Ovary (tissue), 9 donors: ENCODE measurements around the gene TTC39B. TPM values are rescaled to one million over a fixed set of nuclear protein-coding genes. Genes with fewer than 3 reads are reported as not detected.

Experiments used
- polyA plus RNA-seq, 2 donors: library from polyadenylated mRNA; stranded (reverse); fragments of 200-250 nt in 1 of 2; fragments of 350-450 nt in 1 of 2; fragmentation: Illumina TruSeq in 1 of 2; extraction: RNeasy Lipid Tissue Mini Kit (QIAGEN cat#74804) in 1 of 2; gene quantifications; one replicate each; pipeline ENCODE4 v1.2.3, GENCODE V29; 2013 to 2014
- small RNA-seq: library from RNA; depleted of rRNA; stranded (forward); fragments of <200 nt; gene quantifications from one replicate; pipeline ENCODE3, GENCODE V24; 2016
- total RNA-seq, 7 donors: library from RNA; depleted of rRNA in 2 of 7; stranded (reverse); fragments of >200 nt in 2 of 7; fragmentation: NEBNext Ultra II Directional in 3 of 7; extraction: Animal tissue kit (Norgen Biotek cat#: 25700) in 3 of 7; gene quantifications; one replicate each; pipeline versions ENCODE4 v1.1.0 to v1.2.4, GENCODE V29; 2016 to 2023
- donor health status: DM: no; HTN: no; CAD: no; lungs with moderate emphysema.
- donor health status: DM: no; HTN: no; CAD: no.
- donor health status: Bipolar disorder and iron deficiency.
- donor health status: DM: yes; HTN: yes; CAD: no.
- donor health status: DM: no; HTN: no; CAD: no.
- donor health status: DM: yes; HTN: yes; CAD: no.

TTC39B gene
- total and polyA plus RNA-seq, 9 donors = 2.9 to 26.0 (median 11.0) TPM

Small RNAs within 50 kb of the gene (small RNA-seq; reads per million reads assigned to genes)
- not detected for gene RNU6-559P

Other genes with a start within 250 kb of the TTC39B start
- gene SNAPC3, start 115.7 kb upstream of the TTC39B start, total RNA-seq = 10 to 100 TPM; 18.8 to 32.3 (median 26.2) TPM
- gene SNAPC3, start 115.7 kb upstream of the TTC39B start, polyA plus RNA-seq = 10 to 100 TPM; 15.8 to 30.3 TPM
- gene PSIP1, start 203.8 kb upstream of the TTC39B start, total RNA-seq = 100 to 1,000 TPM in 1 of 7 donors, 10 to 100 TPM in 6; 71.6 to 104 (median 81.2) TPM
- 10 to 100 TPM; 69.5 to 95.3 TPM for gene PSIP1, start 203.8 kb upstream of the TTC39B start, polyA plus RNA-seq
- gene CCDC171, start 245.8 kb upstream of the TTC39B start, total RNA-seq = 1 to 10 TPM; 4.1 to 6.1 (median 5.4) TPM
- gene CCDC171, start 245.8 kb upstream of the TTC39B start, polyA plus RNA-seq = 1 to 10 TPM; 2.0 to 2.6 TPM